GM18519 (cell line): ENCODE results near the gene RNPEPL1.
"Not testable (repeated sequence)": the region's sequence is repeated elsewhere in the genome, so short reads cannot be mapped to it uniquely, and the experiment has no call there.

Experiments
- ATAC-seq: cut with Tn5 transposase; IDR thresholded peaks from one replicate; pipeline ENCODE4 v1.9.1; 2021; ENCODE audit warnings: mild to moderate bottlenecking, moderate library complexity; ENCODE audit not compliant: unreplicated experiment, low FRiP score

The RNPEPL1 gene

GRCh38 chr2:240602266-240603050 is 34.2 kb downstream of the RNPEPL1 start:
- no peak for ATAC-seq

GRCh38 chr2:240603081-240603835 is 35.0 kb downstream of the RNPEPL1 start:
- no peak for ATAC-seq

DNA sequence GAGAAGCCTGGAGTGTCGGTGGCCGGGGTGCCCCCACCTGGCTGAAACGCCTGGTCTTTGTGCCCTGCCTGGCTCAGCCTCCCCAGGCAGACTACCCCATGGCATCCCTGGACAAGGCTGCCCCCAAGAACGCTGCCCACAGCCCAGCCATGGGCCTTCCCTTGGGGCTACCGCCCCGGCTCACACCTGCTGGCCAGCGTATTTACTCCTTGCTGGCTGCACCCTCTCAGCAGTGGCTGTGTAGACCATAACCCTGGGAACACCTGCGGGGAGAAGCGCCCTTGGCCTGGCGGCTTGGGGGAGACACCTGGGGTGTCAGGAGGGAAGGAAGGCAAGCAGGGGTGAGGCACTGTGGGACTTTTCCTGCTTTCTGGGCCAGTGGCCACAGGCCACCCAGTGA is 35.6 kb downstream of the RNPEPL1 start:
- ATAC-seq = no peak

DNA sequence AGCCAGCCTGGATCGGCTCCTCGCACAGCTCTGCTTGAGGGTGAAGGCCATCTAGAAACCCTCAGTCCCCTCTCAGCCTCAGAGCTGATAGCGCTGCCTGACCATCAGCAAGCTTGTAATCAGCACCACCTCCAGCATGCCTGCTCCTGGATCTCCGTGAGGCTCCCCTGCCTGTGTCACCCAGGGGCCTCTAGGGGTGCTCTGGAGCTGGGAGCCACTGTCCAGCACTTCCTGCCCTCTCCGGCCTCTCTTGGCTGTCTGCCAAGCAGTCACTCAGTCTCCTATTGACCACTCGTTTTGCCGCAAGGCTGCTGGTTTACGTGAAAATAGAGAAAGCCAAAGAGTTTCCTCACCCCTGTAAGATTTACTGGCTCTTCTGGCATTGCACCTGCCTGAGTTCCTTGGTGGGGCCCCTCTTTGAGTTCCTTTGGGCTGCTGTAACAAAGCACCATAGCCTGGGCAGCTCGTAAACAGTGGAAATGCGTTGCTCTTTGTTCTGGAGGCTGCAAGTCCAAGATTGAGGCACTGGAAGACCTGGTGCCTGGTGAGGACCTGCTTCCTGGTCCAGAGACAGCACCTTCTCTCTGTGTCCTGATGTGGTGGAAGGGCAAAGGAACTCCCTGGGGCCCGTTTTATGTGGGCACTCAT is 36.1 kb downstream of the RNPEPL1 start:
- no peak for ATAC-seq

GRCh38 chr2:240604939-240605716 is 36.8 kb downstream of the RNPEPL1 start:
- no peak for ATAC-seq

DNA sequence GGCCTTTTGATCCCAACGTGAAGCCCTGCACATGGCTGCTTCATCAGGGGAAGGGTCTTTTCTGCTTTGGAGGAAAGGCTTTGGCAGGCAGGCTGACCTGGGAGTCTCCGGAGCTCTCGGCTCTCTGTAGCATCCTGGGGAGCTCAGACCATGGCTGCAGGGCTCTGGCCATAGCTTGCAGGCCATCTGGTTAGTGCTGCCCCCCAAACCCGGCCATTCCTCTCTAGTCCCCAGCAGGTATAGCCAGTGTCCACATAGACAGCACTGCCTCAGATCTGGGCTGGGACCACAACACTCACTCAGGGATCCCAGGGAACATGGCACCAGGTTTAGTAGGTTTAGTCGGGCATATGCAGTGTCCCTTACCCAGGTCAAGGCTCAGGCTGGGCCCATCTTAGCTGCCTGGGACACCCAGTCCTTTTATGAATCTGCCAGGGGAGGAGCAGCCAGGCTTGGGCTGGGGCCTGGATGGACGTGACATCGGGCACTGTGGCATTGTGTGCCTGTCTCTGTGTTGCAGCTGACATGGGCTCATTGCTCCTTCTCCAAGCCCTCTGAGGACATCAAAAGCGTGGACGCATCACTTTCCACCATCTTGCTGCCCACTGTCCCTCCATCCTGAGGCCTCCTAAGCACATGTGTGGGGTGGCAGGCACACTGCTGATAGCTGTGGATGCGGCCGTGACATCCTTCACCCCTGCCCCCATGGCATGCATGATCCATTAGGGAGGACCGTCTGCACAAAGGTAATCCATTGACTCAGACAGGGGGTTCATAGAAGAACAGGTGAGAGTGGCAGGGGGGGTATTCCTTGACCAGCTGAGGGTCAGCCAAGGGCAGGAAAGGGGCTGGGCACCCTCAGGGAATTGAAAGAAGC is 37.8 kb downstream of the RNPEPL1 start:
- ATAC-seq = no peak

DNA sequence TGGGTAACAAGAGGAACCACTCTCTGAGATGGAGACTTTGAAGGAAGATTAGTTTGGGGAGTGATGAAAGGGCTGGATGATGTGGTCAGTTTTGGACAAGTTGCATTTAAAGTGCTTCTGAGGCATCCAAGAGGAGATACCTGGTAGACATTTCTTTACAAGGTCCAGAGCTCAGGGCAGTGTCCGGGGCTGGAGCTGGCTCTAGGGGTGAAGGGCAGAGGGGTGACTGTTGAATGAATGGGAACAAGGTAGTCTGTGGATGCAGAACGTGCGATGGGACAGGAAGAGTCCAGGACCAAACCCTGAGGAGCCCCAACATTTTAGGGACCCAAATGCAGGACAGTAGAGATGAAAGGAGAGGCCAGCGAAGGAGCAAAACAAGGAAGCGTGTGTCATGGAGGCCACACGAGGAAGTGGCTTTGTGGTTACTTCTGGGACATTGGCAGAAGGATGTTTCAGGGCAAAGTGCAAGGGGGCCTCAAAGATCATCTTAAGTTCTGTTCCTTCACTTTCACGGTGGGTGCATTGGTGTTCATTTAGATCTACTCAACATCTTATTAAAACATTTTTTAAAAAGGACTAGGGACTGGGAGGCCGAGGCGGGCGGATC is 43.4 kb downstream of the RNPEPL1 start:
- no peak for ATAC-seq

DNA sequence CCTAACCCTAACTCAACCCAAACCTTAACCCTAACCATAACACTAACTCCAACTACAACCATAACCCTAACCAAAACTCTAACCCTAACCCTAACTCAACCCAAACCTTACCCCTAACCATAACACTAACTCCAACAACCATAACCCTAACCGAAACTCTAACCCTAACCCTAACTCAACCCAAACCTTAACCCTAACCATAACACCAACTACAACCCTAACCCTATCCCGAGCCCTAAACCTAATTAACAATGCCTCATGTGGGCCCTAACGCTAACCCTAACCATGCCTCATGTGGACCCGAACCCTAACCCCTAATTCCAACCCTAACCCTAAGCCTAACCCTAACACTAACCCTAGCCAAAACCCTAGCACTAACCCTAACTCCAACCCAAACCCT is 45.5 kb downstream of the RNPEPL1 start:
- ATAC-seq = no peak

DNA sequence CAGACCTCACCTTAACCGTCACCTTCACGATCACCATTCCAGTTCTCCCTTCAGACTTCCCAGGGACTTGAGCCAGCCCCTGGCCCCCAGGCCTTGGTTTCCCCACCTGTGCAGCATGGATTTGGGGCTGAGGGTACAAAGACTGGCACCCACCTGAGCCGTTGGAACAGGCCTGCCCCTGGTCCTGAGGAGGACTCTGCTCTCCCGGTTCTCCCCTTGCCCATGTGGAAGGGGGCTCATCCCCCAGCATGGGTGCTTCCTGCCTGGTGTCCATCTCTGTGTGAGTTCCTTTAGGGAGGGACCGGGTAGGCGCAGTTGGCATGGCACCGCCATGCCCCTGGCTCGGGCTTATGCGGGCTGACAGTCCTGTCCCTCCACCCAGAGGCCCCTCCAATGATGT is 46.1 kb downstream of the RNPEPL1 start:
- no peak for ATAC-seq

GRCh38 chr2:240615396-240615795 is 47.1 kb downstream of the RNPEPL1 start:
- no peak for ATAC-seq

- ATAC-seq = no peak
These were observed 47.7 kb downstream of the RNPEPL1 start for GRCh38 chr2:240615820-240616547.

DNA sequence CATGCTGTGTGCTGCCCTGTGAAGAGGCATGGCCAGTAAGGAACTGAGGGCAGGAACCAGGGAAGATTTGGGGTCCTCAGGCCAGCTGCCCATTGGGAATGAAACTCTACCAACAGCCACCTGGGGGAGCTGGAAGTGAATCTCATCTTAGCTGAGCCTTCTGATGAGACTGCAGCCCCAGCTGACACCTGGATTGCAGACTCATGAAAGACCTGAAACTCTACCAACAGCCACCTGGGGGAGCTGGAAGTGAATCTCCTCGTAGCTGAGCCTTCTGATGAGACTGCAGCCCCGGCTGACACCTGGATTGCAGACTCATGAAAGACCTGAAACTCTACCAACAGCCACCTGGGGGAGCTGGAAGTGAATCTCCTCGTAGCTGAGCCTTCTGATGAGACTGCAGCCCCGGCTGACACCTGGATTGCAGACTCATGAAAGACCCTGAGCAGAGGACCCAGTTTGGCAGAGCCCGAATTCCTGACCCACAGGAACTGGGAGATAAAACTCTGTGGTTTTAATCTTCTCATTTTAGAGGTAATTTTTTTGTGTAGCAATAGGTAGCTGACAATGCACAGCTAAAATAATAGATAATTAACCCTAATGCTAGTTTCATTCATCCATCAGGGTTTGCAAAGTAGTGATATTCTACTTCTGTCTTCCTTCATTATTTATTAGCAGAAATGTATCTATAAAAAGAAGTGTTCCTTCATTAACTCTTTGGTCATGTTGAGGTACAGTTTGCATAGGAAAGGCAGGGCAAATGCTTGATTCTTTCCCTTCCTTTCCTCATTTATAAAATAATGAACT is 48.8 kb downstream of the RNPEPL1 start:
- not testable (repeated sequence) for ATAC-seq

DNA sequence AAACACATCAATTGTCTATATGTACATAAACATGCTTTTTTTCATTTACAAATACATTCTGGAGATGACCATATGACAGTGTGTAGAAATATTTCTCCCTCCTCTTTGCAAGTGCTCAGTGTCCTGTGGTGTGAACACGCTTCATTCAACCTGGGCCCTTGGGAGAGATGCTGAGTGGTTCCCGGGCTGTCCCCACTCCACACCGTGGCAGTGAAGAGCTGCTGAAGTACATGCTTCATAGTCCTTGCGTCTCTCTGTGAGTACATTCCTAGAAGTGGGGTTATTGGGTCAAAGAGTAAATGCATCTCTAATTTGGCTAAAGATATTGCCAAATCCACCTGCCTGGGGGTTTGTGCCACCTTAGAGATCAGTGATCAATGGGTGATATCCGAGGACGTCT is 50.5 kb downstream of the RNPEPL1 start:
- no peak for ATAC-seq

DNA sequence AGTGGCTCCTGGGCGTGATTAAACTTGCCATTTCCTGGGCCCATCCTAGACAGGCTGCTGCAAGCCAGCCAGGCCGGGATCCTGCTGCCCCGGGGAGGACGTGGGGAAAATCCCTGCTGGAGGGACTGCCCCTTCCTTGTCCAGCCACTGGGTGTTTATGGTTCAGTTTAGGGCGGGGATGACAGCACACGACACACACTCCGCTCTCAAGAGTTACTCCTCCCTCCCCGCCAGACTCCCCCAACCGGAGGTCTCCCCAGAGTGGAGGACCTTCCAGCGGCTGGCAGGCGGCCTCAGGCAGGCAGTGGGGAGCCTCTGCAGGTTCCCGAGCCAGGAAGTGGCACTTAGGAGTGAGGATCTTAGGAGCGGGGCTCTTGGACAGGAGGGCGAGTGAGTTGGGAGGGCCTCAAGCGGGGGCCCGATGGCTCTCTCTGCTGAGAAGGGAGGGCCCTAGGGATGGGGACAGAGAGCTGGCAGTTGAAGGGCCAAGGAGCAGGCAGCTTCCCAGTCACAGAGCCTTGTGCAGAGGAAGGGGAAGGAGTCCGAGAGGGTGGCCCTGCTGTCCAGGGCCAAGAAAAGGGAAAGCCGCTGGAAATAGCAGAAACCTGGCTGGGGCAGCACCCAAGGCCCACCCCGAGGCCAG is 51.3 kb downstream of the RNPEPL1 start:
- no peak for ATAC-seq

DNA sequence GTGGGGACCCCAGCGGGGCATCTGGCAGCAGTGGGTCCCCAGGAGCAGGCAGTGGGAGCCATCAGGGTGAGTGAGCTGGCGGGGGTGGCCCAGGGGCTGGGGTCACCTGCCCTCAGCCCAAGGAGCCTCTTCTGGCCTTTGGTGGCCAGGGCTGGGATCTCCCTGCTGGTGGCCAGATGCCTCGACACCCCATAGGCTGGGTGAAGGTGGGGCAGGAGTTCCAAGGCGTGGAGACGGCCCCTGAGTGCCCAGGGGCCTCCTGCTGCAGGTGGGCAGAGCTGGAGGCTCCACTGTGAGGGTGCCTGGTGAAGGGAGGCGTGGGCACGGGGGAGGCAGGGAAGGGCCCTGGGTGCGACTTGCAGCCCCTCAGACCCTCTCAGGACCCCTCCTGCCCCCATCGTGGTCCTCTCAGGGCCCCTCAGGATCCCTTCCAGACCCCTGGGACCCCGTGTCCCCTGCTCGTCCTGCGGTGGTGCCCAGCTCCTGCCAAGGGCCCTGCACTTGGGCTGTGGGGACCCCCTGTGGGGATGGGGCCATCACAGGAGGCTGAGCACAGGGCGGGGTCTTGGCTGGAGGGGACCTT is 52.0 kb downstream of the RNPEPL1 start:
- ATAC-seq = no peak

DNA sequence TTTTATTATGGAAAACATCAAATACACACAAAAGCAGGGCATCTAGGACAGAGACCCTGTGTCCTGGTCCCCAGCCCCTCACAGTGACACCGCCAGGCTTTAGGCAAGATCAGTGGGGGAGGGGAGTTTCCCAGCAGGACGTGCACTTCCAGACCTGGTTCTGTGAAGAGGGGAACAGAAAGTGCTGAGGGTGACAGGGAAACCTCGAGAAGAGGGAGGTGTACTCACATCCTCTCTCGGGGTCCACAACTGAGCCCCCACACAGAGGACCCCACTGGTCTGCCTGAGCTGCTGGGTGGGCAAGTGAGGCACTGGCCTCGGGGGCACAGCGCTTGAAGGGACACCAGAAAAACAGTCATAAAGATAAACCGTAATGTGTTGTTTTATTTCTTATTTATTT is 52.6 kb downstream of the RNPEPL1 start:
- no peak for ATAC-seq

DNA sequence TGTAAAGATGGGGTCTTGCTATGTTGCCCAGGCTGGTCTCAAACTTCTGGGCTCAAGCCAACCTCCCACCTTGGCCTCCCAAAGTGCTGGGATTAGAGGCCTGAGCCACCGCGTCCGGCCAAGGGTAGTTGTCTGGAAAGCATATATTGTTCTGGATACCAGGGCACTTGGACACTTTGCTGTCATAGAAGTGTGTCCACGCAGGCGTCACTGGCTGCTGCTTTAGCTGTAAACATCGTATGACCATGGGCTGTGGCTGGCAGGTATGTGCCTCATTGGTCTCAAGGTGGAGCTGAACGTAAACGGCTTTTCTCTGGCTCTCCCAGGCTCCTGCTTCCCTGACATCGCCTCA is 53.8 kb downstream of the RNPEPL1 start:
- ATAC-seq = no peak
